ENCODE measurements around the gene CSF1.
"Not testable (repeated sequence)": the region's sequence is repeated elsewhere in the genome, so short reads cannot be mapped to it uniquely, and the experiment has no call there.

The CSF1 gene

DNA sequence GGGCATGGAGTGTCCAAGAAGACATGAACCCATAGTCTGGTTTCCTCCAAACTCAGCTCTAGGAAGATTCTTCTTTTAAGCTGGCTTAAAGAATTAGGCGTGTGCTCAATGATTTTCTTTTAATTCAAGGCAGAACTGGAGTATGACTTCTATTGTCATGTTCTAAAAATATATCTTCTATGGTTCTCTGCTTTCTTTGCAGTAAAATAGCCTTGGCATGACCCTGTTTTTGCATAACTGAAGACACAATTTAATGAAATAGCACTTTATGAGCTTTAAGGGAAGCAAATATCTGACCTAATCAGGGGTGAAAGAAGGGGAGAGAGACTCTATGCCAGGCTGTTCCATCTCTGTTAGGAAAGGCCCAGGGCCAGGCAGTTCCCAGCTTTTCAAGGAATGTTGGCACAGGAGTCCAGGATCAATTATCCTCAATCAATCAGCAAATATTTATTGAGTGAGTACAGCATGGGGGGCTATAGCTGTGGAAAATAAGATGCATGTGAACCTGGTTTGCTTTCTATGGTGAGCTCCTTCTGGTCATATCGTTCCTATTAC lies 7.2 kb upstream of the CSF1 start:
- no peak for DNase-seq

DNA sequence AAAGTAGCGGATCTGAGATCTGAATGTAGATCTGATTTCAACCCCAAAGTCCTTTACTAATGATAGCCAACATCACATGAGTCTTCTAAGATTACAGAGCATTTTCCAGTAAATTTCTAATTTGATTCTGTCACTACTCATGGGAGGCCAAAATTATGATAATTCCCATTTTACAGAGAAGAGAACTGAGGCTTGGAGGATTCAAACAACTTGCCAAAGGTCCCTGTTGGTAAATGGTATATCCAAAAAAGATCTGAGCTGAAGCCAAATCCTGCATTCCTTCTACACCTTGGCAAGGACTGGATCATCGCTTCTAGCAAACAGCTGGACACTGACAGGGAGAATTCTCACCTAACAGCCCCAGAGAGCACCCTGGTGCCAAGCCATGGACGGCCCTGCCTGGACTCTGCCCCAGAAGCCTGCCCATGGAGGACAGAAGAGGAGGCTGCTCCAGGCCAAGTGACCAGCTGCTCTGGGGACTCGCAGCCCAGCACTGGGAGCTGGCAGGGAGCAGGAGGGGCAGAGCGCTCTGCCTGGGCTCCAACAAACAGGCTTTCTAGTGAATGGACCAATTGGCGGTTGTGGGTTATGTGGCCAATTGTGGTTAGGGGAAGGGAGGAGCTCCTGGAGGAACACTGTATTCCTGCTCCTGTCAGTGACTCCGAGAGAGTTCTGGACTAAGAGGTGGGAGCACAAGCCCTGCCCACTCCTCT lies 6.4 kb upstream of the CSF1 start:
- no peak for DNase-seq

DNA sequence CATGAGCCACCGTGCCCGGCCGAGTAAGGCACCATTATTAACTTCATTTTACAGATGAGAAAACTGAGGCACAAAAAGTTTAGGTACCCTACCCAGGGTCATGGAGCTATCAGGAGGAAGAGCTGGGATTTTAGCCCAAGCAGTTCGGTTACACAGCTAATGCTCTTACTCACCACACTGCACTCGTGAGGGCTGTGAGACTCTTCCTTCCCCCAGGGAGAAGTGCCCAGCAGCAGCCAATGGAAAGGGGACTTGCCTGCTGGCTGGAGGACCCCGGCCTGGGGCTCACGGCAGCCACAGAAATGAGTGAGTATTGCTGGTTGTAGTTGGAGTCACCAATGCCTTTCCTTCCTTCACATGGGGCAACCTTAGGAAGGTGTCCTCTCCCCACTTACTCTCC lies 5.2 kb upstream of the CSF1 start:
- DNase-seq = no peak

DNA sequence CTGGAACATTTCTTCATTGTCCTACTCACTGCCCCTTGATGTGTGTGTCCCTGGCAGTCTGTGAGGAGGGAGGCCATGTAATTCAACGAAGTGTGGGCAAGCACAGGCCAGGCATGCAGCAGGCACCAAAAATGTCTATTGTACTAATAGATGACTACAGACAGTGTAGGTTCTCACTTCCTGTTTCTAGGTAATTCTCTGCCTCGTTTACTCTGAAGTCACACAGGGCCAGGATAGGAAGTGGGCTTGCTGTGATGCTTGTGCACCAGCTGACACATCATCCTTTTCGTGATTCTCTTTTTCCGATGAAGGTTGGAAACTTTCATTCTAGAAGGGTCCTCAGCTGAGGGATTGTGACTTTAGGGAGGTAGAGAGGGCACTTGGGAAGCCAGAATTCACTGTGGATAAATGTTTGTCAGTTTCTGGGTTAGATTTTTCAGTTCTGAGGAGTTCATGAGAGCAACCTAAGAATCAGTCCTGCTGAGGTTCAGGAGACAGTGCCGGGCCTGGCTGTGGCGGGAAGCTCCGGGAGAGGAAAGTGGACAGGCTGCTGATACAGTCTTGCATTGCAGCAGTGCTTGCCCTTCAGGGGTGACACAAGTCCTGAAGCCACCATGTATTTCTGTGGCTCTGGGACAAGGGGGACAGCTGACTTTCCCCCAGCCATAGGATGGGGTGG lies 4.3 kb upstream of the CSF1 start:
- no peak for DNase-seq

DNA sequence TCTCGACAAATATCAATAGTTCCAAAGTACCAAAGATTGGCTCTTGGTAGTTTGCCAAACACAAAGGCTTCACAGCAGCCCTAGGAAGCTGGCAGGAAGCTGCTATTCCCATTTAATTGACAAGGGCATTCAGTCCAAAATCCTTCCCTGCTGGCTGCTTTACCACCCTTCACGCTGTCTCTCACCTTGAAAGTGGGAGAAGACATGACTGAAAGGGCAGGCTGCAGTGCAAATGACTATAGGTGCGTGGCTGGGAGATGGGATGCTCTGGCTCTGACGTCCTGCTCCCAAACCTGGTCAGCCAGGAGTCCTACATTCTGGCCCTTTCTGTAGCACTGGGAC lies 3.8 kb upstream of the CSF1 start:
- DNase-seq = no peak

DNA sequence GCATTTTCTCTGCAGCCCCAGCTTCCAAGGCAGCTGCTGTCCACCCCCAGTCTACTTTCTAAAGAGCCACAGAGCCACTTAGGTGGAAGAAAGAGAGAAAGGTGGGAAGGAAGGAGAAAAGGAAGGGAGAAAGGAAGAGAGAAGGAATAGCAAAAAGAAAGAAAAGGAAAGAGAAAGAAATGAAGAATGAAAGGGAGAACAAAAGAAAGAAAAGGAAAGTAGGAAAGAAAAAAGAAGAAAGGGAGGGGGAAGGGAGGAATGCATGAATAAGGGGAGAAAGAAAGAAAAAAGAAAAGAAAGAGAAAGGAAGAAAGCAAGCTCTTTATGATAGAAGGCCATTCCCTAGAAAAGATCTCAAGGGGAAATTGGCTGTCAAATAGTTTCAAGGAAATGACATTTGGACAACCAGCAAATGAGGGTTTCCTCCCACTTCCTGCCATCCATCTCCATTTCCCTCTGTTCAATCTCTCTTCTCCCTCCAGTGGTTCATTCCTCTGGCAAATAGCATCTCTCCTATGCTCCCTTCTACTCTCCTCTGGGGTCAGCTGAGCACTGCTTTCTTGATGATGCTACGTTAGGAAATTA lies 3.4 kb upstream of the CSF1 start:
- DNase-seq = no peak

DNA sequence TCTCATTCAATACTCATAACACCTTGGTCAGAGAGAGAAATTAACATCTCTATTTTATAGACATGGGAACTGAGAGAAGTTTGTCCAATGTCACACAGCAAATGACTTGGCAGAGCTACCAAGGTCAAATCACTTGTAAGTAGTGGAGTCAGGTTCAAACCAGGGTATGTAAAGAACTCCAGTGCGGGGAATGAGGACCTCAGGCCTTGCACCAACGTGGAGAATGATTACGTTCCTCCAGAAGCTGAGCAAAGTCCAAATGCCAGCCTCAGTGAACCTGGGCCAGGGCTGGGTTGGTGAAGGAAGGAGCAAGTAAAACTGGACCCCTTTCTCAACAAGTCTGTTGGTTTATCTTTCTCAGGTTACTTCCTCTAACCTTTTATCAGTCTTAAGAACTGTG lies 1.8 kb upstream of the CSF1 start:
- no peak for DNase-seq

DNA sequence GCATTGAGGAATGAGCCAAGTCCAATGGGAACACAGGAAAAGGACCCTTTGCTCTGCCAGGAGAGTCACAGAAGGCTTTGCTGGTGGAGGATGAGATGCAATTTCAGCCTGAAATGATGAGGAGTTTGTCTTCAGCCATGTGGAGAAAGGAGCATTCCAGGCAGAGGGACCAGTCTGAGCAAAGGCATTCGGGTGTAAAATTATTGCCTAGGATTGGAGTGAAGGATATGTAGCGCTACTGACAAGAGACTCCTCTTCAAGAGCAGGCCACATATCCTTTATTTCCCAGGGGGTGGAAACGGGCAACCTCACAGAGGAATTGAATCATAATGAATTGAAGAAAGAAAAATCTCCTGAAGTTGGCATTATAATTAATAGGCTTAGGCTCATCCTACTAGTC lies 1.1 kb upstream of the CSF1 start:
- no peak for DNase-seq

DNA sequence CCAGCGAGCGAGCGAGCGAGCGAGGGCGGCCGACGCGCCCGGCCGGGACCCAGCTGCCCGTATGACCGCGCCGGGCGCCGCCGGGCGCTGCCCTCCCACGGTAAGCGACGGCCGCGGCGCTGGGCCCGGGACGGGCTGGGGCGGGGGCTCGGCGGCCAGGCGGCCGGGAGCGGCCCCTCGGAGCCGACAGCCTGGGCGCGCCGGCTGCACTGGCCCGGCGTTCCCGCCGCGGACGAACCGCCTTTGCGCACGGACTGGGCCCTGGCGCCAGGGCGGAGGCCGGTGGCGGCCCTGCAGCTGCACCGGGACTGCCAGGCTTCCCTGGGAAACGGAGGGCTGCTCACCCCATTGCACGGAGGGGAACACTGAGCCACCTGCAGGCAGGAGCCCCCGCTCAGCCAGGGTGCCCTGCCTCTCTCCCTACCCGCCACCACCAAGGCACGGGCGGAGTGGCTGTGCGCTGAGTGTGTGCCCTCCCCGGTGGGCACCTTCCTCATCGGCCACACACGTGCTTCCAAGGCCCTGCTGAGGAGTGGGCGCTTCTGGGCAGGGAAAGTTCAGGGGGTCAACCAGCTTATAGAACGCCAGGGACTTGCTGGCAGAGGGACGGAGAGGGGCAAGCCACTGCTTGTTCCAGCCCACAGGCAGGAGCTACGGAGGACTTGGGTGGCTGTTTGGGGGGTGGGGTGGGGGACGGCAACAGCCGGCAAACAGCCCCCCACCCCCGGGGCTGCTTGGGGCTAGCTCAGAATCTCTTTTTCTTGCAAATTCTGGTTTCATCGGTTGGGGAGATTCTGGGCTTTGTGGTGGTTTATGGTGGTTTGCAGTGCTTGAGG lies 532 bp downstream of the CSF1 start:
- no peak for DNase-seq

DNA sequence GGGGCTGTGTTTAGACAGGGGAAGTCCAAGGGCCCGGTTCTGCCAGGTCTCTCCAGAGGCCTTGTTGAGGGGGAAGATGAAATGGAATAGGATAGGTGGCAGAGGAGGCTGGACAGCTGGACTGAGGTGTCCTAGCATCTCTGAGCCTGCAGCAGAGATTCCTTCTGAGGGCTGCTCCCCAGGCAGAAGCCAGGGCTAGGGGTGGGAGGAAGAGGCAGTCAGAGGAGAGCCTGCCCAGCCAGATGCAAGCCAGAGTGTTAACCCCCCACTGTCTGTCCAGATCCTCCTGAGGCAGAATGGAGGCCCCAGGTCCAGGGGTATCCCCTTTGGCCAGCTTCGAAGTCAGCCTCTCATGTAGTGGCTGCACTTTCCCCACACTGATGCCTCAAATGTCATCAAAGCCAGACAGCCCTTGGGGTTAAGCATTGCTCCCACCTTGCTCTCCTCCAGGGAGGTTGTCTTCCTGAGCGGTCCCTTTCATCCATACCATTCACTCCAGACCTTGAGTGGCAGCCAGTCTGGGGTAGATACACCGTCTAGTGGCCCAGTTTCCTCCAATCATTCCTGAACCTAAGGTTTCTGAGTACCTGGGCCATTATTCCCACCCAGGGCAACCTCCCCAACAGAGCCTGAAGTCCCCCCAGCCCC lies 1.7 kb downstream of the CSF1 start:
- DNase-seq = no peak

DNA sequence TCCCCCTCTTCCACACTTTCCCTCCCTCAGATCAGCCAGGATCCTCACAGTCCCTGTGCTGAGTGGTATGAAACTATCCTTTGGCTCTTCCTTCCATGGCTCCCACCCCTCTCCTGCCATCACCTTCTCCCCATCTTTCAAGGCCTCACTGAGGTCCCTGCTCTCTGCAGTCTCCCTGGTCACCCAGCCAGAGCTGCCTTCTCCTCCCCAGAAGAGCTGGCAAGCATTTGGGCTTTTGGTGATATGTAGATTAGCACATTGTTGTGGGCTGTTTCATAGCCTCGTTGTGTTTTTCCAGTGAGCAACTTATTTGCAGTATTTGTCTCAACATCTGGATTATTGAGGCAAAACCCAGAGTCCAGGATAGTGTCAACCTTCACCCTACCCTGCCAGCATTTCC lies 2.2 kb downstream of the CSF1 start:
- DNase-seq = no peak

DNA sequence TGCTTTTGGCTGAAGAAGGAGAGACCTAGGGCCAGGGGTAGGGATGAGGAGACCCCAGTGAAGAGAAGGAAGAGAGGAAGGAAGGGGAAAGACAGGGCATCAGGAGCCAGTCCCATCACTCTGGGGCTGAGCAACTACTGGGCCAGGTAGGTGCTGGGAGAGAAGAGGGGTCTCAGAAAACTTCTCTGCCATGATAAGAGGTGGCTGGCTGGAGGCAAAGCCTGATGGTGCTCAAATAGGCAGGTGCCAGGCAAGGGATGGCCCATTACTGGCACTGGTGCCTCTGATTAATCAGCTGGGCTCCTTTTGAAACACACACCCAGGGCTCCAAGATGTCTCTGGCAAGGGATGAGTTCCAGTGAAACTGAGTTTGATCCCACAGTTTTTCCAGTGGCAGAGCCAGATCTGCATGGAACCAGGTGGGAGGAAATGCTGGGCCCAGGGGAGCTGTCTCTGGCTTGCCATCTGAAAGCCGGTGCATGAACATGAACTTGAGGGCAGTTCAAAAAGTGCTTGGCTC lies 2.8 kb downstream of the CSF1 start:
- no peak for DNase-seq

DNA sequence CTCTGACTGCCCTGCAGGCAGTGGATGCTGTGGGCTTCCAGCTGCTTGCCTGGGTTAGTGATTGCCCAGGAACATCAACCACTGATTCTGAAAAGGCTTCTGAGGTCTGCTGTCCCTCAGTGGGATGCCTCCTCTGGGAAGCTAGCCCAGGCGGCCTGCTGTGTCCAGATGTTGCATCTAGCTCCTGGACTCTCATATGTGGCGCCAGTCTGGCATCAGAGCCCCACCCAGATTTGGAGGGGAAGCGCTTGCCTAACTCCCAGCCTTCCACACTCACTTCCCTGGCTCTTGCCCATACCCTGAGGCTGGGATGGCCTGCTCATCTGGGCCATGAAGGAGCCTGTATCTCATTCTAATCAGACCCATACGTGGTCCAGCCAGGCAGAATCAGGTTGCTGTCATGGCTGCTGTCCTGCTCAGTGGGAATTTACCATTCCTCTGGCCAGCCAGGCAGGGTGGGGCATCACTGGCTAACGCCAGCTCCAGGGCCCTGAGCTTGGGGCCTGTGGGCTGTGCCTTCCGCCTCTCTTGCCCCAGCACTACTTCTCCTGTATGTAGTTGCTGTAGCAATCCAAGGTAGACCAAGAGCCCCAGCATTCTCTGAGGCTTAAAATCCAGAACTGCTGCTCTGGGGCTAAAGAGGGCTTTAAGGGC lies 4.1 kb downstream of the CSF1 start:
- DNase-seq = no peak

DNA sequence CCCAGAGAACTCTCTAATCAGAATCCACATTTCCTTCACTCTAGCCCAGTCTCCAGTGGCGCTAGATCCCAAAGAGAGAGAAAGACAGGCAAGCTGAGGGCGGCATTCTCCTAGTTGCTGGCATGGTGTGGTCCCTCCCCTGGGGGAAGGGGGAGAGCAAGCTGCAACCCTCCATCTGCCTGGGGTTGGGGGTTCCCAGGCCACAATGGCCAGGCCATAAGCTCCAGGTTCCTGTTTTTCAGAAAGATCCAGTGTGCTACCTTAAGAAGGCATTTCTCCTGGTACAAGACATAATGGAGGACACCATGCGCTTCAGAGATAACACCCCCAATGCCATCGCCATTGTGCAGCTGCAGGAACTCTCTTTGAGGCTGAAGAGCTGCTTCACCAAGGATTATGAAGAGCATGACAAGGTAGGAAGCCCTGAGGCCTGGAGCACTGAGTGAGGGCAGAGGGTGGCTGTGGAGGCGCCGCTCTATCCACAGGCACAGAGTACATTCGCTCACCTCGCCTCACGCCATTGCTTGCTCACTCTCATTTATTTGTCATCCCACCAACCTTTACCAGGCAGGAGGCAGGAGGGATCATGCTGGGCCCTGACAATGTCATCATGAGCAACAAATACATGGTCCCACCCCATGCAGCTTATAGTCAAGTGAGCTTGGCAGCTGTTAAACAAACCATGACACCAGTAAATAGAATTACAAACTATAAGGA lies 6.6 kb downstream of the CSF1 start:
- no peak for DNase-seq

DNA sequence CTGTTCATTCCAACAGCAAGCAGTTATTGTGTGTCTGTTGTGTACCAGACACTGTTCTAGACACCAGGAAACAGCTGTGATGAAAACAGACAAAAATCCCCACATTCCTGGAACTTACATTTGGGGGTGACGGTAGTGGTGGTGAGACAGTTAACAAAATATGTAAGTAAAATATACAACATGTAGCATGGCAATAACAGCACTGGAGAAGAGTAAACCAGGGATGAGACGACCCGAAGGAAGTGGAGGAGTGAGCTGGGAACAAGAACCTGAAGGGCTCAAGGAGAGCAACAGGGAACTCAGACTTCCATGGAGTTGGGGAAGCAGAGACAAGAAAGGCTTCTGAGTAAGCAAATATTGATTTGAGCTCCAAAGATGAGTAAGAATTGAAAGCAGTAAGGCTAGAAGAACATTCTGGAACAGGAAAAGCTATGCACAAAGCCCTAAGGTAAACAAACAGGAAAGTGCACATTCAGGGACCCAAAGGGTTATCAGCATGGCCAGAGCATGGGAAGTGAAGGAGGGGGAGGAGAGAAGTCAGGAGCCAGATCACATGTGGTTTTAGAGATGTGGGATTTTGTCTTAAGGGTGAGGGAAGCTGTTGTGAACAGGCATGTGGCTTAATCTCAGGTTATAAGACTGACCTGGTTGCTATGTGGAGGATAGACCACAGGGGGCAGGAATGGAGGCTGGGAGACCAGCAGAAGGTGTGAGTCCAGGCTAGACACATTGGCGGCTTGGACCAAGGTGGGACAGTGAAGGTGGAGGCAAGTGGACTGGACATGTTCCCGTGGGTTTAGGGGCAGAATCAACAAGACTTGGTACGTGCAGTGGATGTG lies 7.3 kb downstream of the CSF1 start:
- DNase-seq = no peak

DNA sequence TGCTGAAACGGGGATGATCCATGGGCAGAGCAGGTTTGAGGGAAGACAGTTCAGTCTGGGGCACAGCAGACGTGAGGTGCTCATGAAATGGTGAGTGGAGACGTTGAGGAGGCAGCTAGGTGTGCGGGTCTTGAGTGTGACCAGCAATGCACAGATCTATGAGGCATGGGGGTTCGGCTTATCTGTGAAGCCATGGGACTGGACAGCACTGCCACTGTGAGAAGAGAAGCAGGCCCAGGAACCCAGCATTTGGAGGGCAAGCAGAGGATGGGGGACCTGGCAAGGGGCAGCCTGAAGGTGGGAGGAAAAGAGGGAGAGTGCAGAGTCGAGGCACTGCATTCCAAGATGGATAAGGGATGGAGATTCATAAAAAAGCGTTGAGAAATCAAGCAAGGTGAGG lies 8.0 kb downstream of the CSF1 start:
- DNase-seq = no peak

DNA sequence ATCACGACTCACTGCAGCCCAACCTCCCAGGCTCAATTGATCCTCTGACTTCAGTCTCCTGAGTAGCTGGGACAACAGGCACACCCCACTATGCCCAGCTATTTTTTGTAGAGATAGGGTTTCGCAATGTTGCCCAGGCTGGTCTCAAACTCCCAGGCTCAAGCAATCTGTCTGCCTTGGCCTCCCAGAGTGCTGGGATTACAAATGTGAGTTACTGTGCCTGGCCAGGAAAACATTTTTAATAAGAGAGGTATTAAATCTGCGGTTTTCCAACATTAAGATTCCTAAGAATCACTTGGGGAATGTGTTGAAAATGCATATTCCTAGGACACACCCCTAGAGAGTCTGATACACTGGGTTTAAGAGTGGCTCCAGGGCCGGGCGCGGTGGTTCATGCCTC lies 8.7 kb downstream of the CSF1 start:
- no peak for DNase-seq

DNA sequence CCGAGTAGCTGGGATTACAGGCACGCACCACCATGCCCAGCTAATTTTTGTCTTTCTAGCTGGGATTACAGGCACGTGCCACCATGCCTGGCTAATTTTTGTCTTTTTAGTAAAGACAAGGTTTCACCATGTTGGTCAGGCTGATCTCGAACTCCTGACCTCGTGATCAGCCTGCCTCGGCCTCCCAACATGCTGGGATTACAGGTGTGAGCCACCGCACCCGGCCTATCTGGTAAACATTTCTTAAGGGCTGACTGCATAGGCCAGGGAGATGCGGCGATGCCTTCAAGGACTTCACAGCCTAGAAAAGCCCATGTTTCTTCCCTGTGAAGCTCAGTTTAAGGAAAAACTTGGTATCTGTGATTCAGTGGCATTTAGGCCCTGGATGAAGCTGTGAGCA lies 9.7 kb downstream of the CSF1 start:
- DNase-seq = not testable (repeated sequence)

DNA sequence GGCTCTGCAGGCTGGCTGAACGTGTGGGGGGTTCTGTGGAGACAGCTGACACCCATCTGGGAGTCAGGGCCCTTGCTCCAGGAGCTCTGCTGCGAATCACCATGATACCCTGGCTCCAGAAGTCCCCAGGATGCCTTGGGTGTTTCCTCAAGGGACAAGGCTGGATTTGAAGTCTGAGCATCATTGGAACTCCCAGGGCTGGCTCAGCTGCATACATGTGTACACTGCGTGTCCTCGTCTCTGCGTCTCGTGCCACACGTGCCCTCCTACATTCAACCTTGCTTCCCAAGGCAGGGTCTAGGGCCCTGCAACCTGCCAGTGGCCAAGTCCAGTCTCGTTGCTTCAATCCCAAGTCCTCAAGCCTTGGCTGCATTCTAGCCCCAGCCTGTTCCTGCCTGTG lies 11.7 kb downstream of the CSF1 start:
- DNase-seq = no peak

DNA sequence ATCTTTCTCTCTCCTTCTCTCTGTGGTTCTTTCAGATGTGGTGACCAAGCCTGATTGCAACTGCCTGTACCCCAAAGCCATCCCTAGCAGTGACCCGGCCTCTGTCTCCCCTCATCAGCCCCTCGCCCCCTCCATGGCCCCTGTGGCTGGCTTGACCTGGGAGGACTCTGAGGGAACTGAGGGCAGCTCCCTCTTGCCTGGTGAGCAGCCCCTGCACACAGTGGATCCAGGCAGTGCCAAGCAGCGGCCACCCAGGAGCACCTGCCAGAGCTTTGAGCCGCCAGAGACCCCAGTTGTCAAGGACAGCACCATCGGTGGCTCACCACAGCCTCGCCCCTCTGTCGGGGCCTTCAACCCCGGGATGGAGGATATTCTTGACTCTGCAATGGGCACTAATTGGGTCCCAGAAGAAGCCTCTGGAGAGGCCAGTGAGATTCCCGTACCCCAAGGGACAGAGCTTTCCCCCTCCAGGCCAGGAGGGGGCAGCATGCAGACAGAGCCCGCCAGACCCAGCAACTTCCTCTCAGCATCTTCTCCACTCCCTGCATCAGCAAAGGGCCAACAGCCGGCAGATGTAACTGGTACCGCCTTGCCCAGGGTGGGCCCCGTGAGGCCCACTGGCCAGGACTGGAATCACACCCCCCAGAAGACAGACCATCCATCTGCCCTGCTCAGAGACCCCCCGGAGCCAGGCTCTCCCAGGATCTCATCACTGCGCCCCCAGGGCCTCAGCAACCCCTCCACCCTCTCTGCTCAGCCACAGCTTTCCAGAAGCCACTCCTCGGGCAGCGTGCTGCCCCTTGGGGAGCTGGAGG lies 12.7 kb downstream of the CSF1 start:
- DNase-seq = no peak
